ENCODE results near the gene DIDO1. TPM values are rescaled to one million over a fixed set of nuclear protein-coding genes. Genes with fewer than 3 reads are reported as not detected.

The DIDO1 gene
- total and polyA plus RNA-seq, 2 of the 13 experiments (the other 11 are each of a cell fraction or from before 2014, with no cell fraction given) = 75.0 to 75.1 TPM

- no TSS peak for BruUV-seq (replicated peaks)
- no peak for DNase-seq (ENCODE audit: low spot score)
- ATAC-seq = no peak
- Histone ChIP-seq H4K20me1 (ENCODE audit: insufficient read depth, low read length) (peaks cover 63% of the 10 kb centered on the region; the same call in 1 of the 2 replicates), H3K36me3 (replicated peaks in 1 of 2; ENCODE audit: control insufficient read depth in 1 of 2, insufficient read depth in 2 of 2, low read length in 2 of 2) (peaks cover 55 to 60% of the 10 kb centered on the region in 2 experiments), H3K4me1 (ENCODE audit: insufficient read depth, low read length) (peaks cover 17% of the 10 kb centered on the region), H3K79me2 (ENCODE audit: insufficient read depth, low read length) (no peaks in the 10 kb centered on the region), H3K27me3 (ENCODE audit: control insufficient read depth in 1 of 2, insufficient read depth in 2 of 2, low read length in 2 of 2) (no peaks in the 10 kb centered on the region), H3K4me3 (replicated peaks in 1 of 3; ENCODE audit: insufficient read depth in 1 of 3, low read depth in 2 of 3, low read length in 3 of 3) (no peak overlapping the region), H3K9ac (ENCODE audit: insufficient read depth, low read depth, low read length) (no peak overlapping the region), H3K27ac (ENCODE audit: extremely low read length, insufficient read depth, low read length) (no peak overlapping the region), H3K9me3 (ENCODE audit: low read length) (no peaks in the 10 kb centered on the region), H2AFZ (ENCODE audit: low read length) (no peak overlapping the region), H3K4me2 (ENCODE audit: low read depth, low read length) (no peak overlapping the region)
- intact Hi-C loops (cut with micrococcal nuclease; ENCODE audit: unreplicated experiment) (no loop called here), in situ Hi-C loops (cut with HindIII; ENCODE audit: extremely low pct_ligation_motif_present, low pct_unique_long_range_greater_than_20kb) (no loop called here)
- ChIA-PET POLR2A (no interaction called here), CTCF (ENCODE audit: low intra/inter-chr PET ratio, low total read pairs) (no interaction called here)
- no peak for FAIRE-seq
- 96% methylated on average over 16 of the region's 19 CpGs for WGBS (ENCODE audit: low lambda C conversion rate)
- TF ChIP-seq ZBTB38 (CRISPR knock-in tag; IDR thresholded peaks at IDR 0.05) (peak; percentile 71; the same call in 1 of the 2 replicates), MYC (CRISPR knock-in tag; IDR thresholded peaks at IDR 0.05; ENCODE audit: borderline replicate concordance) (no peak), AGO2 (optimal IDR thresholded peaks at IDR 0.05; ENCODE audit: low read depth, low read length) (peak; percentile 85), ZNF841 (CRISPR knock-in tag; IDR thresholded peaks at IDR 0.05; ENCODE audit: borderline replicate concordance) (no peak), RBFOX2 (IDR thresholded peaks at IDR 0.05; ENCODE audit: low read depth, low read length) (peak; percentile 56; the same call in 1 of the 2 replicates), POLR2A (IDR thresholded peaks at IDR 0.05; ENCODE audit: insufficient read depth in 1 of 2, low read depth in 2 of 2, low read length in 2 of 2) (peak in 1 of 2 experiments; percentile 5; a peak in 1 of 4 replicates), AKAP8 (CRISPR knock-in tag; IDR thresholded peaks at IDR 0.05) (0 out of 2 replicates have a peak, but pooled peaks have one; percentile 33), PREB (CRISPR knock-in tag; IDR thresholded peaks at IDR 0.05) (no peak), ZNF772 (CRISPR knock-in tag; IDR thresholded peaks at IDR 0.05) (peak; percentile 44; the same call in 1 of the 2 replicates), ZNF687 (CRISPR knock-in tag; IDR thresholded peaks at IDR 0.05) (peak; percentile 39; the same call in 1 of the 2 replicates), ZNF280B (CRISPR knock-in tag; IDR thresholded peaks at IDR 0.05; ENCODE audit: borderline replicate concordance) (0 out of 2 replicates have a peak, but pooled peaks have one; percentile 56), NFKB2 (CRISPR knock-in tag; IDR thresholded peaks at IDR 0.05; ENCODE audit: borderline replicate concordance) (no peak)
Measured at GRCh38 chr20:62965363-62965771, 39.1 kb upstream of the DIDO1 start.

All from HepG2 (cell line).